HG02870 (cell line): ENCODE measurements around the gene MYO1B.

ENCODE experiments used
- ATAC-seq: cut with Tn5 transposase; IDR thresholded peaks from one replicate; pipeline ENCODE4 v1.9.1; 2021; ENCODE audit warnings: mild to moderate bottlenecking, moderate library complexity; ENCODE audit not compliant: unreplicated experiment

The MYO1B gene

GRCh38 chr2:191396794-191397193 lies 151.6 kb downstream of the MYO1B start:
- ATAC-seq = no peak

GRCh38 chr2:191399601-191400000 lies 154.4 kb downstream of the MYO1B start:
- no peak for ATAC-seq

GRCh38 chr2:191401287-191401686 lies 156.1 kb downstream of the MYO1B start:
- no peak for ATAC-seq

GRCh38 chr2:191402966-191403565 lies 157.9 kb downstream of the MYO1B start:
- no peak for ATAC-seq

- ATAC-seq = no peak
Observed at GRCh38 chr2:191404568-191404991, 159.4 kb downstream of the MYO1B start.

- ATAC-seq = no peak
Observed at GRCh38 chr2:191405546-191405945, 160.3 kb downstream of the MYO1B start.

- no peak for ATAC-seq
Observed at GRCh38 chr2:191410646-191411436, 165.6 kb downstream of the MYO1B start.

GRCh38 chr2:191411472-191411871 lies 166.3 kb downstream of the MYO1B start:
- no peak for ATAC-seq

GRCh38 chr2:191412353-191412752 lies 167.1 kb downstream of the MYO1B start:
- no peak for ATAC-seq

- ATAC-seq = no peak
Observed at GRCh38 chr2:191415101-191415500, 169.9 kb downstream of the MYO1B start.

GRCh38 chr2:191415858-191416257 lies 170.7 kb downstream of the MYO1B start:
- ATAC-seq = no peak

- no peak for ATAC-seq
Observed at GRCh38 chr2:191417746-191418145, 172.5 kb downstream of the MYO1B start.

GRCh38 chr2:191421950-191422349 lies 176.7 kb downstream of the MYO1B start:
- no peak for ATAC-seq

- no peak for ATAC-seq
Observed at GRCh38 chr2:191427031-191427430, 181.8 kb downstream of the MYO1B start.

GRCh38 chr2:191428141-191428540 lies 182.9 kb downstream of the MYO1B start:
- no peak for ATAC-seq

GRCh38 chr2:191430476-191430875 lies 185.3 kb downstream of the MYO1B start:
- ATAC-seq = no peak

GRCh38 chr2:191432121-191432520 lies 186.9 kb downstream of the MYO1B start:
- no peak for ATAC-seq

- ATAC-seq = no peak
Observed at GRCh38 chr2:191434072-191434471, 188.9 kb downstream of the MYO1B start.

- ATAC-seq = no peak
Observed at GRCh38 chr2:191435141-191435540, 189.9 kb downstream of the MYO1B start.

- no peak for ATAC-seq
Observed at GRCh38 chr2:191436368-191437055, 191.3 kb downstream of the MYO1B start.

- ATAC-seq = no peak
Observed at GRCh38 chr2:191439481-191439880, 194.3 kb downstream of the MYO1B start.
